H9 (cell line): ENCODE measurements around the gene HCRTR2. TPM values are rescaled to one million over a fixed set of nuclear protein-coding genes. Genes with fewer than 3 reads are reported as not detected.

ENCODE experiments used
- DNase-seq: peaks from one replicate; pipeline ENCODE4 v3.0.0-alpha.2; 2017
- H2AFZ ChIP-seq: one replicate; pipeline ENCODE4 v1.6.1; 2013; ENCODE audit warnings: mild to moderate bottlenecking, low read length, control low read depth, moderate library complexity
- H2AK5ac ChIP-seq: 2 replicates; pipeline ENCODE4 v1.6.1; 2013; ENCODE audit warnings: low read length, control low read depth, mixed read lengths; ENCODE audit not compliant: insufficient read length
- H2BK120ac ChIP-seq: one replicate; pipeline ENCODE4 v1.6.1; 2013; ENCODE audit warnings: low read depth, mild to moderate bottlenecking, low read length, control low read depth, inconsistent platforms; ENCODE audit not compliant: poor library complexity, severe bottlenecking
- H2BK12ac ChIP-seq: 2 replicates; pipeline ENCODE4 v1.6.1; 2013; ENCODE audit warnings: low read length, control low read depth, mixed read lengths, low read depth; ENCODE audit not compliant: insufficient read length
- H2BK15ac ChIP-seq: 2 replicates; pipeline ENCODE4 v1.6.1; 2013; ENCODE audit warnings: low read depth, low read length, control low read depth
- H2BK20ac ChIP-seq: one replicate; pipeline ENCODE4 v1.6.1; 2013; ENCODE audit warnings: low read depth, mild to moderate bottlenecking, low read length, control low read depth, inconsistent platforms; ENCODE audit not compliant: poor library complexity, severe bottlenecking
- H2BK5ac ChIP-seq: 2 replicates; pipeline ENCODE4 v1.6.1; 2013; ENCODE audit warnings: low read length, control low read depth, mixed read lengths; ENCODE audit not compliant: insufficient read length
- H3K14ac ChIP-seq: 2 replicates; pipeline ENCODE4 v1.6.1; 2013; ENCODE audit warnings: low read length, control low read depth; ENCODE audit not compliant: insufficient read depth
- H3K18ac ChIP-seq: 2 replicates; pipeline ENCODE4 v1.6.1; 2013; ENCODE audit warnings: low read depth, mild to moderate bottlenecking, mixed read lengths, low read length, control low read depth; ENCODE audit not compliant: insufficient read length
- H3K23ac ChIP-seq: 2 replicates; pipeline ENCODE4 v1.6.1; 2013; ENCODE audit warnings: low read length, control low read depth, mixed read lengths, low read depth; ENCODE audit not compliant: insufficient read length
- H3K23me2 ChIP-seq: 2 replicates; pipeline ENCODE4 v1.6.1; 2013; ENCODE audit warnings: low read depth, mild to moderate bottlenecking, mixed read lengths, low read length, control low read depth; ENCODE audit not compliant: insufficient read length, poor library complexity, severe bottlenecking
- H3K27ac ChIP-seq: 2 replicates; pipeline ENCODE4 v1.5.1; 2013; ENCODE audit warnings: low read length, control low read depth, mixed read lengths, low read depth; ENCODE audit not compliant: insufficient read length
- H3K27me3 ChIP-seq: 2 replicates; pipeline ENCODE4 v1.6.1; 2013; ENCODE audit warnings: low read length, control low read depth, inconsistent platforms; ENCODE audit not compliant: insufficient read depth
- H3K4ac ChIP-seq: 2 replicates; pipeline ENCODE4 v1.6.1; 2013; ENCODE audit warnings: low read depth, mild to moderate bottlenecking, control low read depth, inconsistent platforms, low read length, moderate library complexity
- H3K4me1 ChIP-seq: 2 replicates; pipeline ENCODE4 v1.6.1; 2013; ENCODE audit warnings: low read length, control low read depth, inconsistent platforms; ENCODE audit not compliant: insufficient read depth
- H3K4me2 ChIP-seq: 2 replicates; pipeline ENCODE4 v1.6.1; 2013; ENCODE audit warnings: low read length, control low read depth, mixed read lengths; ENCODE audit not compliant: insufficient read length, insufficient read depth
- H3K56ac ChIP-seq: 2 replicates; pipeline ENCODE4 v1.6.1; 2013; ENCODE audit warnings: low read depth, mild to moderate bottlenecking, mixed read lengths, low read length, control low read depth; ENCODE audit not compliant: insufficient read length
- H3K79me1 ChIP-seq: 2 replicates; pipeline ENCODE4 v1.6.1; 2013; ENCODE audit warnings: low read depth, mild to moderate bottlenecking, moderate library complexity, low read length, control low read depth, inconsistent platforms; ENCODE audit not compliant: insufficient read depth, poor library complexity, severe bottlenecking
- H3K79me2 ChIP-seq: 2 replicates; pipeline ENCODE4 v1.6.1; 2013; ENCODE audit warnings: low read length, control low read depth, inconsistent platforms; ENCODE audit not compliant: insufficient read depth
- H3K9ac ChIP-seq: 2 replicates; pipeline ENCODE4 v1.6.1; 2013; ENCODE audit warnings: low read length, control low read depth, mixed read lengths; ENCODE audit not compliant: insufficient read length; ENCODE audit errors: extremely low read depth
- H3K9me3 ChIP-seq: one replicate; pipeline ENCODE4 v1.6.1; 2013; ENCODE audit warnings: low read depth, low read length, inconsistent platforms; ENCODE audit not compliant: control insufficient read depth
- H3T11ph ChIP-seq: one replicate; pipeline ENCODE4 v1.6.1; 2013; ENCODE audit warnings: mild to moderate bottlenecking, low read length, control low read depth, inconsistent platforms
- H4K20me1 ChIP-seq: one replicate; pipeline ENCODE4 v1.6.1; 2013; ENCODE audit not compliant: control insufficient read depth, insufficient read length, insufficient read depth
- H4K5ac ChIP-seq: 2 replicates; pipeline ENCODE4 v1.6.1; 2013; ENCODE audit warnings: low read depth, mild to moderate bottlenecking, mixed read lengths, low read length, control low read depth; ENCODE audit not compliant: insufficient read length
- H4K8ac ChIP-seq: replicated peaks from 2 replicates; pipeline ENCODE4 v1.6.1; 2013; ENCODE audit warnings: low read length, control low read depth, mixed read lengths, low read depth; ENCODE audit not compliant: insufficient read length
- H4K91ac ChIP-seq: 2 replicates; pipeline ENCODE4 v1.6.1; 2013; ENCODE audit warnings: low read depth, mild to moderate bottlenecking, moderate library complexity, mixed read lengths, low read length, control low read depth; ENCODE audit not compliant: insufficient read length
- H3K27ac Mint-ChIP-seq, 3 experiments: 2 replicates in 2 of 3; 3 replicates in 1 of 3; pipeline ENCODE4 v1.8.0; 2020 to 2021; ENCODE audit warnings: mixed read lengths in 3 of 3, mild to moderate bottlenecking in 1 of 3, moderate library complexity in 1 of 3
- H3K27me3 Mint-ChIP-seq: 2 replicates; pipeline ENCODE4 v1.8.0; 2021; ENCODE audit warnings: low read depth, mild to moderate bottlenecking, moderate library complexity, mixed read lengths
- H3K36me3 Mint-ChIP-seq, 3 experiments: 2 replicates in 2 of 3; 3 replicates in 1 of 3; pipeline ENCODE4 v1.8.0; 2020 to 2021; ENCODE audit warnings: low read depth in 3 of 3, mixed read lengths in 3 of 3; ENCODE audit not compliant: insufficient read depth in 1 of 3
- H3K4me1 Mint-ChIP-seq, 2 experiments: 2 replicates each; pipeline ENCODE4 v1.8.0; 2020; ENCODE audit warnings: mixed read lengths in 2 of 2
- H3K4me3 Mint-ChIP-seq, 2 experiments: 2 replicates in 1 of 2; 3 replicates in 1 of 2; pipeline ENCODE4 v1.8.0; 2020 to 2021; ENCODE audit warnings: mild to moderate bottlenecking in 2 of 2, mixed read lengths in 2 of 2, moderate library complexity in 1 of 2
- H3K9me3 Mint-ChIP-seq, 2 experiments: 2 replicates in 1 of 2; 3 replicates in 1 of 2; pipeline ENCODE4 v1.8.0; 2020; ENCODE audit warnings: mild to moderate bottlenecking in 2 of 2, mixed read lengths in 2 of 2, moderate library complexity in 1 of 2
- CTCF ChIP-seq: fragments of 200-600 bp; sonication (generic); conservative IDR thresholded peaks from 3 replicates; pipeline ENCODE4 v1.8.0; 2021; ENCODE audit warnings: antibody characterized with exemption, mild to moderate bottlenecking
- WGBS: extraction: QIAGEN DNeasy Blood & Tissue Kit; methylation state at CpG from one replicate; pipeline ENCODE4 v1.1.7; 2013; ENCODE audit warnings: missing lambda C conversion rate, low lambda C conversion rate, mixed read lengths; ENCODE audit not compliant: insufficient read length; ENCODE audit errors: extremely low coverage; 5-methylcytosine and 5-hydroxymethylcytosine counted together
- total RNA-seq: library from RNA; stranded (reverse); gene quantifications from 2 replicates; pipeline ENCODE4 v1.2.1, GENCODE V29; 2021

Gene HCRTR2
- total RNA-seq, 1 experiment from 2014 or later = not detected

GRCh38 chr6:55131616-55132015 is 42.7 kb upstream of the HCRTR2 start:
- H3K23me2 ChIP-seq = no peaks in the 10 kb centered on the region
- H4K91ac ChIP-seq = no peak overlapping the region
- no peak overlapping the region for H2AFZ ChIP-seq
- H4K20me1 ChIP-seq = no peaks in the 10 kb centered on the region
- DNase-seq = no peak
- Mint-ChIP-seq H3K9me3 (no peaks in the 10 kb centered on the region; a peak in 1 of 5 replicates), H3K27me3 (no peaks in the 10 kb centered on the region), H3K27ac (no peak overlapping the region), H3K4me3 (no peak overlapping the region), H3K36me3 (no peaks in the 10 kb centered on the region), H3K4me1 (no peaks in the 10 kb centered on the region)
- no peak overlapping the region for H2BK5ac ChIP-seq
- no peak overlapping the region for H3K9ac ChIP-seq
- no peaks in the 10 kb centered on the region for H3K4me1 ChIP-seq
- H2BK15ac ChIP-seq = no peak overlapping the region
- no peak overlapping the region for H2AK5ac ChIP-seq
- H3K14ac ChIP-seq = no peak overlapping the region
- no peak overlapping the region for H3K18ac ChIP-seq
- no peak overlapping the region for H3K4ac ChIP-seq
- no peak overlapping the region for H3K4me2 ChIP-seq
- H3K79me2 ChIP-seq = no peaks in the 10 kb centered on the region
- H4K5ac ChIP-seq = no peak overlapping the region
- WGBS = no CpG with 5 or more reads among the region's 1 CpG
- no peak overlapping the region for H2BK120ac ChIP-seq
- no peak overlapping the region for H2BK20ac ChIP-seq
- H3K27me3 ChIP-seq = no peaks in the 10 kb centered on the region
- TF ChIP-seq CTCF = no peak
- no peak overlapping the region for H3K27ac ChIP-seq
- no peak overlapping the region for H3T11ph ChIP-seq
- no peaks in the 10 kb centered on the region for H3K9me3 ChIP-seq
- no peak overlapping the region for H4K8ac ChIP-seq
- no peaks in the 10 kb centered on the region for H3K79me1 ChIP-seq
- H3K56ac ChIP-seq = no peak overlapping the region
- H3K23ac ChIP-seq = no peak overlapping the region
- no peak overlapping the region for H2BK12ac ChIP-seq
